GM23338 (cell line): Measurements from ENCODE around the gene SHKBP1. TPM values are rescaled to one million over a fixed set of nuclear protein-coding genes. Genes with fewer than 3 reads are reported as not detected.

Experiments used
- ATAC-seq: fragments of 200-7000 bp; cut with Tn5 transposase; 3 replicates; pipeline ENCODE4 v1.9.1; 2020
- DNase-seq: peaks from one replicate; pipeline ENCODE4 v3.0.0-alpha.2; 2015; ENCODE audit warnings: low spot score
- H2AFZ ChIP-seq: fragments of 200-600 bp; sonication (generic); 2 replicates; pipeline ENCODE4 v1.8.0; 2016; ENCODE audit warnings: antibody characterized with exemption, mild to moderate bottlenecking, moderate library complexity
- H3F3A ChIP-seq: fragments of 200-600 bp; sonication (generic); replicated peaks from 2 replicates; pipeline ENCODE4 v1.8.0; 2017; ENCODE audit warnings: antibody characterized with exemption, mixed run types, low read depth
- H3K27ac ChIP-seq: fragments of 200-600 bp; sonication (generic); 2 replicates; pipeline ENCODE4 v1.6.1; 2016; ENCODE audit warnings: low read depth
- H3K27me3 ChIP-seq: fragments of 200-600 bp; sonication (generic); 2 replicates; pipeline ENCODE4 v1.8.0; 2016; ENCODE audit warnings: mild to moderate bottlenecking, mixed run types, moderate library complexity; ENCODE audit not compliant: insufficient read depth
- H3K36me3 ChIP-seq: fragments of 200-600 bp; sonication (generic); 2 replicates; pipeline ENCODE4 v1.8.0; 2016; ENCODE audit warnings: mild to moderate bottlenecking; ENCODE audit not compliant: insufficient read depth
- H3K4me1 ChIP-seq: fragments of 200-600 bp; sonication (generic); 2 replicates; pipeline ENCODE4 v1.8.0; 2016; ENCODE audit warnings: mild to moderate bottlenecking, moderate library complexity; ENCODE audit not compliant: insufficient read depth
- H3K4me2 ChIP-seq: fragments of 200-600 bp; sonication (generic); 2 replicates; pipeline ENCODE4 v1.7.1; 2017; ENCODE audit warnings: mixed run types
- H3K4me3 ChIP-seq: fragments of 200-600 bp; sonication (generic); 2 replicates; pipeline ENCODE4 v1.6.1; 2016; ENCODE audit warnings: mixed run types
- H3K79me2 ChIP-seq: fragments of 200-600 bp; sonication (generic); replicated peaks from 2 replicates; pipeline ENCODE4 v1.8.0; 2017; ENCODE audit warnings: mild to moderate bottlenecking; ENCODE audit not compliant: insufficient read depth
- H3K9me2 ChIP-seq: fragments of 200-600 bp; sonication (generic); 2 replicates; pipeline ENCODE4 v1.8.0; 2017; ENCODE audit not compliant: insufficient read depth
- H4K20me1 ChIP-seq: fragments of 200-600 bp; sonication (generic); replicated peaks from 2 replicates; pipeline ENCODE4 v1.8.0; 2017; ENCODE audit warnings: mild to moderate bottlenecking; ENCODE audit not compliant: insufficient read depth
- H3K27ac Mint-ChIP-seq: 2 replicates; pipeline ENCODE4 v1.8.0; 2020; ENCODE audit warnings: inconsistent platforms, mild to moderate bottlenecking, moderate library complexity, mixed read lengths
- H3K27me3 Mint-ChIP-seq: 3 replicates; pipeline ENCODE4 v1.8.0; 2022; ENCODE audit warnings: low read depth, mild to moderate bottlenecking, moderate library complexity, mixed read lengths, inconsistent platforms; ENCODE audit not compliant: insufficient read depth, poor library complexity
- H3K36me3 Mint-ChIP-seq: 3 replicates; pipeline ENCODE4 v1.8.0; 2021; ENCODE audit warnings: low read depth, mild to moderate bottlenecking, inconsistent platforms, moderate library complexity, mixed read lengths
- H3K4me1 Mint-ChIP-seq: 3 replicates; pipeline ENCODE4 v1.8.0; 2020; ENCODE audit warnings: mild to moderate bottlenecking, inconsistent platforms, mixed read lengths
- H3K4me3 Mint-ChIP-seq: 3 replicates; pipeline ENCODE4 v1.8.0; 2021; ENCODE audit warnings: moderate library complexity, mild to moderate bottlenecking, inconsistent platforms, mixed read lengths
- H3K9me3 Mint-ChIP-seq: 3 replicates; pipeline ENCODE4 v1.8.0; 2020; ENCODE audit warnings: moderate library complexity, mild to moderate bottlenecking, inconsistent platforms, mixed read lengths
- CTCF ChIP-seq, 2 experiments: fragments of 200-600 bp in 1 of 2; sonication (generic) in 1 of 2; conservative IDR thresholded peaks; 2 replicates each; pipeline versions ENCODE4 v1.5.1 to v1.6.1; 2016 to 2017; ENCODE audit warnings: antibody characterized with exemption in 2 of 2, low read depth in 2 of 2, mild to moderate bottlenecking in 2 of 2, moderate library complexity in 1 of 2
- EZH2 ChIP-seq: fragments of 200-600 bp; sonication (generic); IDR thresholded peaks from one replicate; pipeline ENCODE4 v1.8.0; 2017; ENCODE audit warnings: antibody characterized with exemption, mild to moderate bottlenecking, low read depth; ENCODE audit not compliant: unreplicated experiment
- EZH2phosphoT487 ChIP-seq: fragments of 200-600 bp; sonication (generic); IDR thresholded peaks from one replicate; pipeline ENCODE4 v1.8.1; 2018; ENCODE audit warnings: antibody characterized with exemption; ENCODE audit not compliant: unreplicated experiment
- JUNB ChIP-seq: IDR thresholded peaks from one replicate; pipeline ENCODE4 v1.6.1; 2016; ENCODE audit warnings: antibody characterized with exemption; ENCODE audit not compliant: unreplicated experiment
- NANOG ChIP-seq: IDR thresholded peaks from 2 replicates; pipeline ENCODE4 v1.6.1; 2016; ENCODE audit warnings: antibody characterized with exemption, borderline replicate concordance
- POLR2AphosphoS5 ChIP-seq: IDR thresholded peaks from 2 replicates; pipeline ENCODE4 v1.6.1; 2016; ENCODE audit warnings: antibody characterized with exemption, low read depth
- ZNF114 ChIP-seq: fragments of 250-450 bp; sonication (Bioruptor Pico); IDR thresholded peaks from 2 replicates; pipeline ENCODE4 v1.5.0; 2020; ENCODE audit warnings: mild to moderate bottlenecking, moderate library complexity
- ZNF331 ChIP-seq: fragments of 250-450 bp; sonication (Bioruptor Pico); IDR thresholded peaks from 2 replicates; pipeline ENCODE4 v1.5.0; 2020; ENCODE audit warnings: low read depth, mild to moderate bottlenecking, moderate library complexity
- polyA plus RNA-seq: library from polyadenylated mRNA; unstranded; fragments of >200 nt; fragmentation: Nextera tagmentation; extraction: Ambion mirVana; gene quantifications from 2 replicates; pipeline ENCODE4 v1.2.1, GENCODE V29; 2016
- total RNA-seq: library from RNA; depleted of rRNA; stranded (reverse); fragments of >200 nt; shearing (Covaris generic); gene quantifications from 2 replicates; pipeline ENCODE4 v1.2.3, GENCODE V29; 2014
- TF ChIP-seq, protein P1 (sequence below): IDR thresholded peaks from 2 replicates; pipeline ENCODE4 v1.6.1; 2016; ENCODE audit warnings: antibody characterized with exemption

Gene SHKBP1
- total and polyA plus RNA-seq, 2 experiments from 2014 or later = 63.2 to 69.8 TPM

GRCh38 chr19:40565355-40565754, 11.3 kb upstream of the SHKBP1 start (continued):
- TF ChIP-seq CTCF (conservative IDR thresholded peaks at IDR 0.05; ENCODE audit: low read depth in 2 of 2) (no peak), ZNF331 (CRISPR knock-in tag) (no peak)

DNA sequence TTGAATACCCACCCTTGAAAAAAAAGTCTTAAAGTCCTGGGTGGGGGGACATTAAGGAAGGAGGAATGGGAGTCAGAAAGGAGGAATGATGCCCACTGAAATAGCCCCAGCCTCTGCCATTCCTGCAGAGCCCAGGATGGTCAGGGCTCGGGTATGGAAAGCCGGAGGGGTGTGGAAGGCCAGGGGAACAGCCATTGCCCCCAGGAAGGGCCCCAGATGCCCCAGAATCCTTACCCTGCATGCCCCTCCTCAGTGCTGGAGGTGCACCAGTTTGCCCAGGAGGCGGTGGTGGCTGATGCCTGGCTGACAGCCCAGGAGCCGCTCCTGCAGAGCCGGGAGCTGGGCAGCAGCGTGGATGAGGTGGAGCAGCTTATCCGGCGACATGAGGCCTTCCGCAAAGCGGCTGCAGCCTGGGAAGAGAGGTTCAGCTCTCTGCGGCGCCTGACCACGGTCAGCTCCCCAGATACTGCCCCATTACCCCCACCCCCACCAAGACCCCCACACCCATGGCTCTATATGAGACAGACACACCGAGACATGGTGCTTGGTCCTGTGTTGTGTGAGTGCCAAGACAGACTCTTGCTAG, 10.7 kb upstream of the SHKBP1 start:
- Mint-ChIP-seq H3K4me3 (no peak overlapping the region), H3K4me1 (peaks cover 9% of the 10 kb centered on the region; the same call in 2 of the 3 replicates), H3K36me3 (no peaks in the 10 kb centered on the region), H3K9me3 (no peaks in the 10 kb centered on the region), H3K27ac (no peak overlapping the region), H3K27me3 (peaks cover 59% of the 10 kb centered on the region)
- Histone ChIP-seq H3K27me3 (peaks cover 75% of the 10 kb centered on the region), H4K20me1 (0 out of 2 replicates have a peak, but pooled peaks cover 4% of the 10 kb centered on the region), H3K4me2 (no peak overlapping the region), H3K9me2 (peaks cover under 1% of the 10 kb centered on the region), H3F3A (no peaks in the 10 kb centered on the region), H2AFZ (no peak overlapping the region), H3K4me3 (no peak overlapping the region), H3K27ac (no peak overlapping the region), H3K79me2 (no peaks in the 10 kb centered on the region), H3K36me3 (no peaks in the 10 kb centered on the region), H3K4me1 (no peaks in the 10 kb centered on the region; the same call in 1 of the 2 replicates)
- TF ChIP-seq ZNF331 (CRISPR knock-in tag) (no peak), EZH2 (no peak), ZNF114 (CRISPR knock-in tag) (no peak), NANOG (no peak), JUNB (no peak), EZH2phosphoT487 (no peak), CTCF (conservative IDR thresholded peaks at IDR 0.05; ENCODE audit: low read depth in 2 of 2) (no peak), POLR2AphosphoS5 (no peak)
- TF ChIP-seq, protein P1, sequence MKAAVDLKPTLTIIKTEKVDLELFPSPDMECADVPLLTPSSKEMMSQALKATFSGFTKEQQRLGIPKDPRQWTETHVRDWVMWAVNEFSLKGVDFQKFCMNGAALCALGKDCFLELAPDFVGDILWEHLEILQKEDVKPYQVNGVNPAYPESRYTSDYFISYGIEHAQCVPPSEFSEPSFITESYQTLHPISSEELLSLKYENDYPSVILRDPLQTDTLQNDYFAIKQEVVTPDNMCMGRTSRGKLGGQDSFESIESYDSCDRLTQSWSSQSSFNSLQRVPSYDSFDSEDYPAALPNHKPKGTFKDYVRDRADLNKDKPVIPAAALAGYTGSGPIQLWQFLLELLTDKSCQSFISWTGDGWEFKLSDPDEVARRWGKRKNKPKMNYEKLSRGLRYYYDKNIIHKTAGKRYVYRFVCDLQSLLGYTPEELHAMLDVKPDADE = no peak
- DNase-seq (no peak), ATAC-seq (no peak)
